HepG2 (cell line): ENCODE results near the gene GPR12. TPM values are rescaled to one million over a fixed set of nuclear protein-coding genes. Genes with fewer than 3 reads are reported as not detected.

Source experiments
- ATAC-seq: fragments of 200-7000 bp; cut with Tn5 transposase; 3 replicates; pipeline ENCODE4 v1.9.1; 2020; ENCODE audit warnings: mild to moderate bottlenecking, moderate library complexity
- BruUV-seq: library from RNA; stranded (reverse); fragments of 400-500 nt; replicated peaks from 2 replicates; lab custom pipeline; 2021; lab: Mats Ljungman, UMichigan
- CTCF ChIA-PET: fragments of 300-600 bp; formaldehyde crosslinking; extraction: SDS; loops from one replicate; lab custom pipeline; 2021; ENCODE audit warnings: low total read pairs, inconsistent platforms, low intra/inter-chr PET ratio; lab: Yijun Ruan, JAX
- POLR2A ChIA-PET: fragments of 350-600 bp; sonication (Branson Sonifier 250); formaldehyde crosslinking; loops from one replicate; lab custom pipeline; 2020; ENCODE audit warnings: antibody characterized with exemption, inconsistent platforms; lab: Yijun Ruan, JAX
- DNase-seq: peaks from one replicate; pipeline ENCODE4 v3.0.0-alpha.2; 2015; ENCODE audit warnings: low spot score
- FAIRE-seq: peaks from 3 replicates; lab custom pipeline; 2011; peaks lifted over from hg19 to GRCh38; lab: Jason Lieb, UNC
- H2AFZ ChIP-seq: one replicate; pipeline ENCODE4 v1.6.1; 2011; ENCODE audit warnings: low read length, inconsistent platforms
- H3K27ac ChIP-seq: fragments of 300-600 bp; 3 replicates; pipeline ENCODE4 v1.8.0; 2011; ENCODE audit warnings: mixed run types, mild to moderate bottlenecking, mixed read lengths, low read length, inconsistent platforms; ENCODE audit not compliant: insufficient read depth; ENCODE audit errors: extremely low read length
- H3K27me3 ChIP-seq, 2 experiments: fragments of 200-600 bp in 1 of 2; 2 replicates in 1 of 2; 3 replicates in 1 of 2; pipeline versions ENCODE4 v1.6.0 to v1.8.0; 2011; ENCODE audit warnings: low read length in 2 of 2, mild to moderate bottlenecking in 2 of 2, moderate library complexity in 2 of 2, inconsistent platforms in 1 of 2; ENCODE audit not compliant: insufficient read depth in 2 of 2, control insufficient read depth in 1 of 2
- H3K36me3 ChIP-seq, 2 experiments: fragments of 200-600 bp in 1 of 2; replicated peaks in 1 of 2; 2 replicates in 1 of 2; 3 replicates in 1 of 2; pipeline versions ENCODE4 v1.5.1 to v1.8.0; 2011; ENCODE audit warnings: low read length in 2 of 2, inconsistent platforms in 1 of 2; ENCODE audit not compliant: insufficient read depth in 2 of 2, control insufficient read depth in 1 of 2
- H3K4me1 ChIP-seq: 2 replicates; pipeline ENCODE4 v1.5.1; 2012; ENCODE audit warnings: low read length, inconsistent platforms; ENCODE audit not compliant: insufficient read depth
- H3K4me2 ChIP-seq: 2 replicates; pipeline ENCODE4 v1.6.0; 2011; ENCODE audit warnings: low read depth, low read length, inconsistent platforms
- H3K4me3 ChIP-seq, 3 experiments: fragments of 200-600 bp in 1 of 3; sonication (generic), shearing (Covaris generic) in 1 of 3; replicated peaks in 1 of 3; 2 replicates each; pipeline ENCODE4 v1.5.1; 2011 to 2016; ENCODE audit warnings: low read length in 3 of 3, inconsistent platforms in 2 of 3, low read depth in 2 of 3, mild to moderate bottlenecking in 2 of 3, control low read depth in 1 of 3, mixed read lengths in 1 of 3; ENCODE audit not compliant: insufficient read depth in 1 of 3
- H3K79me2 ChIP-seq: one replicate; pipeline ENCODE4 v1.6.1; 2011; ENCODE audit warnings: low read length, inconsistent platforms; ENCODE audit not compliant: insufficient read depth
- H3K9ac ChIP-seq: 2 replicates; pipeline ENCODE4 v1.6.0; 2011; ENCODE audit warnings: mild to moderate bottlenecking, low read depth, low read length, inconsistent platforms; ENCODE audit not compliant: insufficient read depth
- H3K9me3 ChIP-seq: 2 replicates; pipeline ENCODE4 v1.5.1; 2012; ENCODE audit warnings: mild to moderate bottlenecking, low read length
- H4K20me1 ChIP-seq: 2 replicates; pipeline ENCODE4 v1.6.0; 2011; ENCODE audit warnings: inconsistent platforms, mild to moderate bottlenecking, low read length, moderate library complexity; ENCODE audit not compliant: insufficient read depth
- ELF1 ChIP-seq: sonication (generic); formaldehyde crosslinking; IDR thresholded peaks from 2 replicates; pipeline ENCODE4 v1.4.0; 2020; ENCODE audit warnings: missing genetic modification reagents
- FOSL2 ChIP-seq: sonication (generic); formaldehyde crosslinking; IDR thresholded peaks from 2 replicates; pipeline ENCODE4 v1.4.0; 2020; ENCODE audit warnings: missing genetic modification reagents
- NR1H2 ChIP-seq: sonication (generic); formaldehyde crosslinking; IDR thresholded peaks from 2 replicates; pipeline ENCODE4 v1.8.1; 2022; ENCODE audit warnings: low read depth, missing genetic modification reagents, borderline replicate concordance
- RFXAP ChIP-seq: sonication (generic); formaldehyde crosslinking; IDR thresholded peaks from 2 replicates; pipeline ENCODE4 v1.4.0; 2020; ENCODE audit warnings: missing genetic modification reagents, borderline replicate concordance
- SIN3B ChIP-seq: fragments of 150-350 bp; IDR thresholded peaks from 2 replicates; pipeline ENCODE4 v1.6.1; 2014; ENCODE audit warnings: low read length
- SMAD9 ChIP-seq: sonication (generic); formaldehyde crosslinking; IDR thresholded peaks from 2 replicates; pipeline ENCODE4 v1.5.1; 2020; ENCODE audit warnings: mild to moderate bottlenecking, missing genetic modification reagents
- SP1 ChIP-seq, 2 experiments: fragments of 450-650 bp in 1 of 2; sonication (generic) in 1 of 2; formaldehyde crosslinking in 1 of 2; IDR thresholded peaks; 2 replicates each; pipeline versions ENCODE4 v1.4.0 to v1.6.1; 2016 to 2020; ENCODE audit warnings: missing genetic modification reagents in 1 of 2
- TBL1XR1 ChIP-seq: fragments of 150-350 bp; IDR thresholded peaks from 2 replicates; pipeline ENCODE4 v1.6.1; 2014; ENCODE audit warnings: borderline replicate concordance, low read length; ENCODE audit not compliant: partially characterized antibody
- THAP9 ChIP-seq: sonication (generic); formaldehyde crosslinking; IDR thresholded peaks from 2 replicates; pipeline ENCODE4; 2020; ENCODE audit warnings: missing genetic modification reagents, mild to moderate bottlenecking, borderline replicate concordance
- ZNF275 ChIP-seq: sonication (generic); formaldehyde crosslinking; IDR thresholded peaks from 2 replicates; pipeline ENCODE4 v1.8.0; 2022; ENCODE audit warnings: missing genetic modification reagents, mild to moderate bottlenecking, inconsistent platforms, borderline replicate concordance
- ZNF713 ChIP-seq: sonication (generic); formaldehyde crosslinking; IDR thresholded peaks from 2 replicates; pipeline ENCODE4 v1.4.0; 2020; ENCODE audit warnings: mild to moderate bottlenecking, missing genetic modification reagents
- ZSCAN21 ChIP-seq: sonication (generic); formaldehyde crosslinking; IDR thresholded peaks from 2 replicates; pipeline ENCODE4 v1.8.0; 2022; ENCODE audit warnings: mild to moderate bottlenecking, missing genetic modification reagents, moderate library complexity, borderline replicate concordance
- WGBS: methylation state at CpG from one replicate; pipeline ENCODE4 v1.1.6; 2017; ENCODE audit warnings: low lambda C conversion rate; 5-methylcytosine and 5-hydroxymethylcytosine counted together
- in situ Hi-C: cut with HindIII; loops from 2 replicates; pipeline ENCODE4 v1.10.0; 2017; ENCODE audit warnings: low pct_unique_long_range_greater_than_20kb; ENCODE audit not compliant: extremely low pct_ligation_motif_present
- intact Hi-C: fragments of 100-400 bp; cut with micrococcal nuclease; formaldehyde crosslinking; loops from one replicate; pipeline ENCODE4 v1.10.0; 2022; ENCODE audit not compliant: unreplicated experiment
- polyA plus RNA-seq, 8 experiments: library from polyadenylated mRNA; depleted of rRNA in 3 of 8; stranded (reverse) in 7 of 8; unstranded in 1 of 8; fragments of >200 nt; fragmentation: Illumina TruSeq in 4 of 8; extraction: Trizol in 4 of 8; gene quantifications; 2 replicates each; pipeline versions ENCODE4 v1.2.1 to v1.2.3, GENCODE V29; 2011 to 2016; ENCODE audit warnings: low read depth in 4 of 8, missing spikeins in 1 of 8, mixed read lengths in 1 of 8; ENCODE audit not compliant: insufficient read depth in 1 of 8
- total RNA-seq, 5 experiments: library from RNA; depleted of rRNA; stranded (reverse); fragments of >200 nt; fragmentation: Illumina TruSeq; extraction: Trizol; gene quantifications; 2 replicates each; pipeline ENCODE4 v1.2.3, GENCODE V29; 2016; ENCODE audit warnings: low read depth in 1 of 5
- TF ChIP-seq, protein P1 (sequence below): sonication (generic); formaldehyde crosslinking; IDR thresholded peaks from 2 replicates; pipeline ENCODE4 v1.5.1; 2020; ENCODE audit warnings: mild to moderate bottlenecking, missing genetic modification reagents, borderline replicate concordance
- TF ChIP-seq, protein P2 (sequence below): sonication (generic); formaldehyde crosslinking; IDR thresholded peaks from 2 replicates; pipeline ENCODE4 v1.8.0; 2022; ENCODE audit warnings: missing genetic modification reagents, mild to moderate bottlenecking, borderline replicate concordance

Gene GPR12
- total and polyA plus RNA-seq, 2 of the 13 experiments (the other 11 are each of a cell fraction or from before 2014, with no cell fraction given), result not detected

- no TSS peak for BruUV-seq
- TF ChIP-seq, protein P1, sequence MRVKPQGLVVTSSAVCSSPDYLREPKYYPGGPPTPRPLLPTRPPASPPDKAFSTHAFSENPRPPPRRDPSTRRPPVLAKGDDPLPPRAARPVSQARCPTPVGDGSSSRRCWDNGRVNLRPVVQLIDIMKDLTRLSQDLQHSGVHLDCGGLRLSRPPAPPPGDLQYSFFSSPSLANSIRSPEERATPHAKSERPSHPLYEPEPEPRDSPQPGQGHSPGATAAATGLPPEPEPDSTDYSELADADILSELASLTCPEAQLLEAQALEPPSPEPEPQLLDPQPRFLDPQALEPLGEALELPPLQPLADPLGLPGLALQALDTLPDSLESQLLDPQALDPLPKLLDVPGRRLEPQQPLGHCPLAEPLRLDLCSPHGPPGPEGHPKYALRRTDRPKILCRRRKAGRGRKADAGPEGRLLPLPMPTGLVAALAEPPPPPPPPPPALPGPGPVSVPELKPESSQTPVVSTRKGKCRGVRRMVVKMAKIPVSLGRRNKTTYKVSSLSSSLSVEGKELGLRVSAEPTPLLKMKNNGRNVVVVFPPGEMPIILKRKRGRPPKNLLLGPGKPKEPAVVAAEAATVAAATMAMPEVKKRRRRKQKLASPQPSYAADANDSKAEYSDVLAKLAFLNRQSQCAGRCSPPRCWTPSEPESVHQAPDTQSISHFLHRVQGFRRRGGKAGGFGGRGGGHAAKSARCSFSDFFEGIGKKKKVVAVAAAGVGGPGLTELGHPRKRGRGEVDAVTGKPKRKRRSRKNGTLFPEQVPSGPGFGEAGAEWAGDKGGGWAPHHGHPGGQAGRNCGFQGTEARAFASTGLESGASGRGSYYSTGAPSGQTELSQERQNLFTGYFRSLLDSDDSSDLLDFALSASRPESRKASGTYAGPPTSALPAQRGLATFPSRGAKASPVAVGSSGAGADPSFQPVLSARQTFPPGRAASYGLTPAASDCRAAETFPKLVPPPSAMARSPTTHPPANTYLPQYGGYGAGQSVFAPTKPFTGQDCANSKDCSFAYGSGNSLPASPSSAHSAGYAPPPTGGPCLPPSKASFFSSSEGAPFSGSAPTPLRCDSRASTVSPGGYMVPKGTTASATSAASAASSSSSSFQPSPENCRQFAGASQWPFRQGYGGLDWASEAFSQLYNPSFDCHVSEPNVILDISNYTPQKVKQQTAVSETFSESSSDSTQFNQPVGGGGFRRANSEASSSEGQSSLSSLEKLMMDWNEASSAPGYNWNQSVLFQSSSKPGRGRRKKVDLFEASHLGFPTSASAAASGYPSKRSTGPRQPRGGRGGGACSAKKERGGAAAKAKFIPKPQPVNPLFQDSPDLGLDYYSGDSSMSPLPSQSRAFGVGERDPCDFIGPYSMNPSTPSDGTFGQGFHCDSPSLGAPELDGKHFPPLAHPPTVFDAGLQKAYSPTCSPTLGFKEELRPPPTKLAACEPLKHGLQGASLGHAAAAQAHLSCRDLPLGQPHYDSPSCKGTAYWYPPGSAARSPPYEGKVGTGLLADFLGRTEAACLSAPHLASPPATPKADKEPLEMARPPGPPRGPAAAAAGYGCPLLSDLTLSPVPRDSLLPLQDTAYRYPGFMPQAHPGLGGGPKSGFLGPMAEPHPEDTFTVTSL, result no peak
- no peak for TF ChIP-seq SIN3B
- TF ChIP-seq THAP9 (CRISPR knock-in tag), result no peak
- no peak for TF ChIP-seq TBL1XR1
- TF ChIP-seq ZNF275, result no peak
- no peak for TF ChIP-seq NR1H2 (CRISPR knock-in tag)
- TF ChIP-seq ELF1 (CRISPR knock-in tag), result no peak
- no peak for TF ChIP-seq ZSCAN21 (CRISPR knock-in tag)
- TF ChIP-seq, protein P2, sequence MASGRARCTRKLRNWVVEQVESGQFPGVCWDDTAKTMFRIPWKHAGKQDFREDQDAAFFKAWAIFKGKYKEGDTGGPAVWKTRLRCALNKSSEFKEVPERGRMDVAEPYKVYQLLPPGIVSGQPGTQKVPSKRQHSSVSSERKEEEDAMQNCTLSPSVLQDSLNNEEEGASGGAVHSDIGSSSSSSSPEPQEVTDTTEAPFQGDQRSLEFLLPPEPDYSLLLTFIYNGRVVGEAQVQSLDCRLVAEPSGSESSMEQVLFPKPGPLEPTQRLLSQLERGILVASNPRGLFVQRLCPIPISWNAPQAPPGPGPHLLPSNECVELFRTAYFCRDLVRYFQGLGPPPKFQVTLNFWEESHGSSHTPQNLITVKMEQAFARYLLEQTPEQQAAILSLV, result no peak
- TF ChIP-seq SMAD9 (CRISPR knock-in tag), result no peak
- no peak for TF ChIP-seq ZNF713 (CRISPR knock-in tag)
- no peak for TF ChIP-seq RFXAP (CRISPR knock-in tag)
- no peak for TF ChIP-seq FOSL2 (CRISPR knock-in tag)
- no peak for TF ChIP-seq SP1 (IDR thresholded peaks at IDR 0.05)
- no peak for TF ChIP-seq SP1 (CRISPR knock-in tag; IDR thresholded peaks at IDR 0.05)
Measured at GRCh38 chr13:26722321-26722720, 38.3 kb downstream of the GPR12 start.

More at GRCh38 chr13:26722321-26722720, 38.3 kb downstream of the GPR12 start:
- in situ Hi-C loops (no loop called here), intact Hi-C loops (no loop called here)
- peak overlapping the region; percentile 66; the same call in 1 of the 2 replicates for H3K4me2 ChIP-seq
- WGBS, result 43% methylated on average over 4 of the region's 5 CpGs
- no peaks in the 10 kb centered on the region for H4K20me1 ChIP-seq
- ATAC-seq (no peak), FAIRE-seq (no peak), DNase-seq (no peak)
- CTCF ChIA-PET, result no interaction called here
- no peaks in the 10 kb centered on the region for H3K9me3 ChIP-seq
- POLR2A ChIA-PET, result no interaction called here
- H3K27ac ChIP-seq, result no peak overlapping the region
- H3K4me3 ChIP-seq, result no peak overlapping the region
- H3K36me3 ChIP-seq, result no peaks in the 10 kb centered on the region
- H3K79me2 ChIP-seq, result no peaks in the 10 kb centered on the region
- H3K27me3 ChIP-seq, result peaks cover 0 to 20% of the 10 kb centered on the region in 2 experiments; a peak in 2 of 5 replicates
- no peak overlapping the region for H3K9ac ChIP-seq
- peaks cover 14% of the 10 kb centered on the region for H3K4me1 ChIP-seq
- H2AFZ ChIP-seq, result no peak overlapping the region
